Ishikawa (cell line): ENCODE data around the gene FRMPD4.
A peak's percentile ranks its signal among the peaks of the same experiment; 100 is the strongest.

Source experiments
- CEBPB ChIP-seq: IDR thresholded peaks from 2 replicates; pipeline ENCODE4 v1.6.1; 2012
- CREB1 ChIP-seq: IDR thresholded peaks from 2 replicates; pipeline ENCODE4 v1.6.1; 2012; ENCODE audit warnings: low read depth
- EGR1 ChIP-seq: IDR thresholded peaks from 2 replicates; pipeline ENCODE4 v1.6.1; 2012
- EP300 ChIP-seq: IDR thresholded peaks from 2 replicates; pipeline ENCODE4 v1.6.1; 2012; ENCODE audit warnings: borderline replicate concordance
- FOXM1 ChIP-seq: IDR thresholded peaks from 2 replicates; pipeline ENCODE4 v1.6.1; 2012; ENCODE audit warnings: low read depth, borderline replicate concordance
- MAX ChIP-seq: IDR thresholded peaks from 2 replicates; pipeline ENCODE4 v1.6.1; 2012
- NFIC ChIP-seq: IDR thresholded peaks from 2 replicates; pipeline ENCODE4 v1.6.1; 2012
- RAD21 ChIP-seq: IDR thresholded peaks from 2 replicates; pipeline ENCODE4 v1.6.1; 2012; ENCODE audit warnings: low read depth
- REST ChIP-seq: IDR thresholded peaks from 2 replicates; pipeline ENCODE4 v1.6.1; 2012; ENCODE audit warnings: low read depth, mild to moderate bottlenecking
- TAF1 ChIP-seq: IDR thresholded peaks from 2 replicates; pipeline ENCODE4 v1.6.1; 2012; ENCODE audit warnings: low read depth, mild to moderate bottlenecking
- TCF12 ChIP-seq: IDR thresholded peaks from 2 replicates; pipeline ENCODE4 v1.6.1; 2012; ENCODE audit warnings: low read depth
- TEAD4 ChIP-seq: IDR thresholded peaks from 2 replicates; pipeline ENCODE4 v1.6.1; 2012
- YY1 ChIP-seq: IDR thresholded peaks from 2 replicates; pipeline ENCODE4 v1.6.1; 2012; ENCODE audit warnings: low read depth
- ZBTB7A ChIP-seq: IDR thresholded peaks from 2 replicates; pipeline ENCODE4 v1.6.1; 2012; ENCODE audit warnings: low read depth
- TF ChIP-seq, protein P1 (sequence below): IDR thresholded peaks from 2 replicates; pipeline ENCODE4 v1.6.1; 2012

The FRMPD4 gene

GRCh38 chrX:12548341-12548740 is 410.1 kb downstream of the FRMPD4 start:
- TF ChIP-seq CEBPB, result no peak
- TF ChIP-seq EP300, result no peak
- no peak for TF ChIP-seq TCF12
- TF ChIP-seq, protein P1, sequence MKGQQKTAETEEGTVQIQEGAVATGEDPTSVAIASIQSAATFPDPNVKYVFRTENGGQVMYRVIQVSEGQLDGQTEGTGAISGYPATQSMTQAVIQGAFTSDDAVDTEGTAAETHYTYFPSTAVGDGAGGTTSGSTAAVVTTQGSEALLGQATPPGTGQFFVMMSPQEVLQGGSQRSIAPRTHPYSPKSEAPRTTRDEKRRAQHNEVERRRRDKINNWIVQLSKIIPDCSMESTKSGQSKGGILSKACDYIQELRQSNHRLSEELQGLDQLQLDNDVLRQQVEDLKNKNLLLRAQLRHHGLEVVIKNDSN, result no peak
- no peak for TF ChIP-seq FOXM1
- no peak for TF ChIP-seq EGR1

DNA sequence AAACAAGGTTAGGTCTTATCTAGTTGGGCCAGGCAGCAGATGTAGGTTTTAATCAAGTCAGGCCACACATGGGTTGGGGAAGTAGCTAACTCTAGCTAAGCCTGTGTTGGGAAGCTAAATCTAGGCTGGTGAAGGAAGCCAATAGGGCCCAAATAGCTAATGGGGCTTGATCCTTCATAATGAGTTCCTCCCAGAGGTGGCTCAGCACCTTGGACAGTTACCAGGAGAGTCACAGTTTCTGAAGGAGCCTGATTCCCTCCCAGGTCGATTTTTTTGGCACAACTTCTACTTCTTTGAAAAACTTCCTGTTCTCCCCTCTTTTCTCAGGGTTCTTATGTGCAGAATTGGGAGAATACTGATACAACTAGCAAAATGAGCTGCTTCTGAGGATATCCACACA is 410.5 kb downstream of the FRMPD4 start:
- TF ChIP-seq CEBPB (no peak), REST (peak; percentile 84)

DNA sequence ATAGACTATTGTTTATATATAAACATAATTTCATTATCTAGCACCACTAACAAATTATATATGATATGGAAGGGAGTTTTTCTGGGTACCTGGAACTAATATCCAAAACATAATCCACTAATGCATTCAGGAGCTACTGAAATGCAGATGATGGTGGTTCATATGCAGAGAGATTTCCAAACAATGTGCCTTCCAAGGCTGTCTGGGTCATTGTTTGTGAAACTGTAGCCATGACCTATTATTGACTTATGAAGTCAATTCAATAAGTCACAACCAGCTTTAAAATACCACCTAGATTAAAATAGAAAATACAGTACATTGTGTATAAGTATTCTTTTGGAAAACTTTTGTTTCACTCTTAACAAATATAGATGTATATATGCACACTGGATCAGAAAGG is 415.9 kb downstream of the FRMPD4 start:
- TF ChIP-seq TAF1, result no peak
- TF ChIP-seq, protein P1, result no peak

DNA sequence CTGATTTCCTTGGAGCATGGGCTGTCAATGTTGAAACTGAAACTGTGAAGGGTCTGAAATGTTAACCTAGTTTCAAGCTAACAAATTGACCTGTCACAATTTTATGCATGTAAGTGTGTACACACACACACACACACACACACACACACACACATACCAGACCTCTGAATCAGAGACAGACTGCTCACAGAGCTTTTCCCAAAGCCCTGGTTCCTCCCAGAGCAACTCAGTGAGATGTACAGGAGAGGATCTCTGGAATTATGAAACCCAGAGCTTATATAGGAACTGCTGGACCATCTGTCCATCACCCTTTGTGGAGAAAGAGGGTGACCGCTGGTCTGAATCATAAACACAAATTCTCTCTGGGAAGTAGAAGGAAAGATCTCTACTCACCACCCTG is 424.8 kb downstream of the FRMPD4 start:
- TF ChIP-seq YY1 (no peak), REST (no peak), RAD21 (no peak), TCF12 (no peak), FOXM1 (no peak), CEBPB (no peak), NFIC (no peak), MAX (no peak), EP300 (no peak), EGR1 (no peak), CREB1 (no peak), TAF1 (no peak), ZBTB7A (no peak)
- TF ChIP-seq, protein P1, result no peak

DNA sequence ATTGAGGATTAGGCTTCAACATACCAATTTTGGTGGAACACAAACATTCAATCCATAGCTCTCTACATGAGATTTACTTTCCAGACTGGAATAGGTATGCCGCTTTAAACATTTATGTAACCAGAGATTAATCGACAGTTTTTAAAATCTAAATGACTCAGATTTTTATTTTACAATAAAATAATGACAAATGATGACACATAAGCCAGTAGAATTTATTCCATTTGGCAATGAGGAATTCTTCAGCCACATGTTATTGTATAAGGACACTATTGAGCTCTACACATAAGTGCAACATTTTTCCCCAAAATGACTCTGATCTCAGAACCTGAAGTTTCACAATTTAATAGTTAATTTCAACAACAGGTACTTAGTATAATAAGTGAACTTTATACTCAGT is 425.9 kb downstream of the FRMPD4 start:
- no peak for TF ChIP-seq MAX
- TF ChIP-seq CREB1, result no peak
- no peak for TF ChIP-seq YY1
- TF ChIP-seq, protein P1, result no peak
- TF ChIP-seq NFIC, result no peak
- TF ChIP-seq REST, result no peak
- no peak for TF ChIP-seq TEAD4
- TF ChIP-seq CEBPB, result no peak
- no peak for TF ChIP-seq TCF12
- TF ChIP-seq RAD21, result no peak
- no peak for TF ChIP-seq TAF1
- TF ChIP-seq FOXM1, result no peak
- no peak for TF ChIP-seq EP300
- no peak for TF ChIP-seq ZBTB7A
- TF ChIP-seq EGR1, result no peak
